Caco-2 (cell line): ENCODE data around the gene PCNX4. TPM values are rescaled to one million over a fixed set of nuclear protein-coding genes. Genes with fewer than 3 reads are reported as not detected.

ENCODE experiments used
- BruUV-seq: library from RNA; stranded (reverse); fragments of 400-500 nt; replicated peaks from 2 replicates; lab custom pipeline; 2021; lab: Mats Ljungman, UMichigan
- CTCF ChIA-PET: fragments of 300-600 bp; sonication (Branson Sonifier 250); formaldehyde crosslinking; loops from one replicate; lab custom pipeline; 2022; ENCODE audit warnings: antibody characterized with exemption; lab: Charles Lee
- POLR2A ChIA-PET: fragments of 300-600 bp; sonication (Branson Sonifier 250); formaldehyde crosslinking; loops from one replicate; lab custom pipeline; 2022; ENCODE audit warnings: antibody characterized with exemption; lab: Charles Lee
- DNase-seq, 2 experiments: peaks; one replicate each; pipeline versions ENCODE4 v3.0.0 to v3.0.0-alpha.2; 2020 to 2022
- H3K27me3 ChIP-seq: replicated peaks from 2 replicates; pipeline ENCODE4 v1.6.0; 2011; ENCODE audit warnings: low read length; ENCODE audit not compliant: control insufficient read depth, insufficient read depth
- H3K36me3 ChIP-seq: 2 replicates; pipeline ENCODE4 v1.5.1; 2011; ENCODE audit warnings: low read length; ENCODE audit not compliant: control insufficient read depth, insufficient read depth
- H3K4me1 ChIP-seq: fragments of 250-450 bp; sonication (Bioruptor Pico); 2 replicates; pipeline ENCODE4 v1.5.1; 2020; ENCODE audit warnings: mild to moderate bottlenecking
- H3K4me3 ChIP-seq: 2 replicates; pipeline ENCODE4 v1.5.1; 2011; ENCODE audit warnings: low read depth, mild to moderate bottlenecking, control low read depth, low read length
- H3K9me3 ChIP-seq: fragments of 250-450 bp; sonication (Bioruptor Pico); 2 replicates; pipeline ENCODE4 v1.5.1; 2020; ENCODE audit warnings: mild to moderate bottlenecking, moderate library complexity
- H3K27ac Mint-ChIP-seq: one replicate; pipeline ENCODE4 v1.8.0; 2022; ENCODE audit warnings: mixed read lengths; ENCODE audit not compliant: unreplicated experiment
- H3K27me3 Mint-ChIP-seq: one replicate; pipeline ENCODE4 v1.8.0; 2022; ENCODE audit warnings: mixed read lengths; ENCODE audit not compliant: insufficient read depth, unreplicated experiment
- H3K36me3 Mint-ChIP-seq: one replicate; pipeline ENCODE4 v1.8.0; 2022; ENCODE audit warnings: mild to moderate bottlenecking, mixed read lengths; ENCODE audit not compliant: insufficient read depth, unreplicated experiment
- H3K4me1 Mint-ChIP-seq: one replicate; pipeline ENCODE4 v1.8.0; 2022; ENCODE audit warnings: low read depth, mixed read lengths; ENCODE audit not compliant: unreplicated experiment
- H3K4me3 Mint-ChIP-seq: one replicate; pipeline ENCODE4 v1.8.0; 2022; ENCODE audit warnings: mild to moderate bottlenecking, moderate library complexity, mixed read lengths; ENCODE audit not compliant: unreplicated experiment
- H3K9me3 Mint-ChIP-seq: one replicate; pipeline ENCODE4 v1.8.0; 2022; ENCODE audit warnings: mixed read lengths; ENCODE audit not compliant: unreplicated experiment
- CTCF ChIP-seq, 2 experiments: fragments of 200-600 bp in 1 of 2; IDR thresholded peaks; 1 replicate in 1 of 2; 2 replicates in 1 of 2; pipeline versions ENCODE4 v1.5.1 to v1.8.0; 2011 to 2022; ENCODE audit warnings: antibody characterized with exemption in 1 of 2, control low read depth in 1 of 2, inconsistent platforms in 1 of 2, low read depth in 1 of 2, low read length in 1 of 2, mild to moderate bottlenecking in 1 of 2, moderate library complexity in 1 of 2; ENCODE audit not compliant: insufficient read depth in 1 of 2, severe bottlenecking in 1 of 2, unreplicated experiment in 1 of 2
- intact Hi-C: fragments of 100-400 bp; cut with micrococcal nuclease; formaldehyde crosslinking; loops from one replicate; pipeline ENCODE4 v1.10.0; 2022; ENCODE audit not compliant: unreplicated experiment
- total RNA-seq: library from RNA; stranded (reverse); gene quantifications from 2 replicates; pipeline ENCODE4 v1.2.3, GENCODE V29; 2022

PCNX4 gene
- total RNA-seq, 1 experiment from 2014 or later: 72.7 TPM

- ChIA-PET CTCF (interaction anchor here (0.6 kb wide), 1 partner anchor 17 kb away, joined by 6 read pairs; no protein-coding TSS in a partner anchor), POLR2A (interaction anchor here (2.4 kb wide), 1 partner anchor 158 kb away, joined by 21 read pairs; the partner anchor contains the start of gene PPM1A)
- H3K9me3 ChIP-seq: no peaks in the 10 kb centered on the region
- intact Hi-C loops: loop anchor here (1.0 to 10.0 kb wide), 3 partner anchors 126 to 184 kb away; no protein-coding TSS in a partner anchor
- peaks cover 18% of the 10 kb centered on the region for H3K4me1 ChIP-seq
- H3K4me3 ChIP-seq: peak overlapping the region; percentile 79
- peak overlapping the region; percentile 94 for H3K4me3 Mint-ChIP-seq
- no peaks in the 10 kb centered on the region for H3K36me3 ChIP-seq
- H3K9me3 Mint-ChIP-seq: no peaks in the 10 kb centered on the region
- no peak for TF ChIP-seq CTCF (IDR thresholded peaks at IDR 0.05; ENCODE audit: insufficient read depth in 1 of 2, low read depth in 1 of 2, low read length in 1 of 2, severe bottlenecking in 1 of 2, unreplicated experiment in 1 of 2)
- H3K4me1 Mint-ChIP-seq: peaks cover 20% of the 10 kb centered on the region
- no peaks in the 10 kb centered on the region for H3K27me3 Mint-ChIP-seq
- TSS peak; percentile 88 for BruUV-seq
- H3K36me3 Mint-ChIP-seq: peaks cover 12% of the 10 kb centered on the region
- peak; percentile 22 to 36 for DNase-seq
- H3K27me3 ChIP-seq: no peaks in the 10 kb centered on the region
- H3K27ac Mint-ChIP-seq: peak overlapping the region; percentile 80
Measured at GRCh38 chr14:60090864-60091519, 731 bp upstream of the PCNX4 start.

DNA sequence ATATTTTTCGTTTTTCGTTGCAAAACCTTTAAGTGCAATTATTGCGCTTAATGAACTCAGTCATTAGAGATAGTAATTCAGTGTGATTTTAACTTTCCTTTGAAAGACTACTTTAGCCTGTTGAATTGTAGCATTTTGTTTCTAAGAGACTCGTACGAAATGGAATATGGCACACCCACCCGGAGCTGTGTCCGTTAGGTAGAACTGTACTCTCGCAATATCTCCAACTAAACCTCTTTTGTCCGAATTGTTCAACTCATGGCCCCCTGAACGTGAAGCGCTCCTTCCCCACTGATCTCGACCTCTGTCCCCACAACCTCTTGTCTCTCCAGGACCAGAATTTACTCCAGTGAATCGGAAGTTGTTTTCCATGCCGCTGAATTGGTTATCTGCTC lies 800 bp downstream of the PCNX4 start:
- CTCF ChIA-PET: interaction anchor here (1.0 to 1.1 kb wide), 3 partner anchors 13 to 128 kb away, joined by 3 to 8 read pairs (median 4); partner anchors contain the start of gene DHRS7
- H3K27ac Mint-ChIP-seq: peak overlapping the region; percentile 80
- Histone ChIP-seq H3K36me3 (no peaks in the 10 kb centered on the region), H3K4me3 (peak overlapping the region; percentile 79), H3K4me1 (peaks cover 28% of the 10 kb centered on the region), H3K9me3 (no peaks in the 10 kb centered on the region), H3K27me3 (no peaks in the 10 kb centered on the region)
- peak in 1 of 2 experiments; percentile 8 for DNase-seq
- H3K36me3 Mint-ChIP-seq: peaks cover 19% of the 10 kb centered on the region
- H3K27me3 Mint-ChIP-seq: no peaks in the 10 kb centered on the region
- peaks cover 20% of the 10 kb centered on the region for H3K4me1 Mint-ChIP-seq
- TSS peak; percentile 39 for BruUV-seq
- peak overlapping the region; percentile 94 for H3K4me3 Mint-ChIP-seq
- no peaks in the 10 kb centered on the region for H3K9me3 Mint-ChIP-seq
- POLR2A ChIA-PET: interaction anchor here (1.0 to 2.4 kb wide), 5 partner anchors 89 to 608 kb away, joined by 3 to 21 read pairs (median 4); partner anchors contain the start of genes JKAMP, L3HYPDH and PPM1A
- no peak for TF ChIP-seq CTCF (IDR thresholded peaks at IDR 0.05; ENCODE audit: insufficient read depth in 1 of 2, low read depth in 1 of 2, low read length in 1 of 2, severe bottlenecking in 1 of 2, unreplicated experiment in 1 of 2)
- intact Hi-C loops: loop anchor here (1.0 to 10.0 kb wide), 2 partner anchors 73 to 182 kb away; partner anchors contain the start of gene DHRS7

DNA sequence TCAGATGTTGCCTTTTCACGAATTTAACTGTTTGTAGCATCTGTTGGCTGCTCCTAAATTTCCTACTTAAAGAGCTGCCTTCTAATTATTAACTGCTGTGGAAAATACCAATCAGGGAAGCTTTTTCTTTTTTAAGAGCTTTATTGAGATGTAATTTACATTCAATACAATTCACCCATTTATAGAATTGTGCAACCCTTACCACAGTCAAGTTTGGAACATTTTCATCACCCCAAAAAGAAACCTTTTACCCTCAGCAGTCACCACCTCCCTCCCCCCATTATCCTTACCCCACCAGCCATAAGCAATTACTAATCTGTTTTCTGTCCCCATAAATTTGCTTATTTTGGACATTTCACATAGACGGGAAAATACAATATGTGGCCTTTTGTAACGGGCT lies 1.4 kb downstream of the PCNX4 start:
- Histone ChIP-seq H3K36me3 (no peaks in the 10 kb centered on the region), H3K4me1 (peaks cover 33% of the 10 kb centered on the region), H3K27me3 (no peaks in the 10 kb centered on the region), H3K9me3 (no peaks in the 10 kb centered on the region), H3K4me3 (peak overlapping the region; percentile 79)
- peak overlapping the region; percentile 80 for H3K27ac Mint-ChIP-seq
- POLR2A ChIA-PET: interaction anchor here (2.4 kb wide), 1 partner anchor 156 kb away, joined by 21 read pairs; the partner anchor contains the start of gene PPM1A
- H3K27me3 Mint-ChIP-seq: no peaks in the 10 kb centered on the region
- TF ChIP-seq CTCF (IDR thresholded peaks at IDR 0.05; ENCODE audit: insufficient read depth in 1 of 2, low read depth in 1 of 2, low read length in 1 of 2, severe bottlenecking in 1 of 2, unreplicated experiment in 1 of 2): no peak
- intact Hi-C loops: loop anchor here (10.0 kb wide), 1 partner anchor 182 kb away; no protein-coding TSS in a partner anchor
- CTCF ChIA-PET: interaction anchor here (1.0 to 1.1 kb wide), 2 partner anchors 13 to 72 kb away, joined by 3 to 4 read pairs; partner anchors contain the start of gene DHRS7
- peaks cover 25% of the 10 kb centered on the region for H3K36me3 Mint-ChIP-seq
- peaks cover 24% of the 10 kb centered on the region for H3K4me1 Mint-ChIP-seq
- no TSS peak for BruUV-seq
- H3K4me3 Mint-ChIP-seq: peak overlapping the region; percentile 94
- no peak for DNase-seq
- H3K9me3 Mint-ChIP-seq: no peaks in the 10 kb centered on the region
